ENCODE data around the gene DDX4.

Gene DDX4

DNA sequence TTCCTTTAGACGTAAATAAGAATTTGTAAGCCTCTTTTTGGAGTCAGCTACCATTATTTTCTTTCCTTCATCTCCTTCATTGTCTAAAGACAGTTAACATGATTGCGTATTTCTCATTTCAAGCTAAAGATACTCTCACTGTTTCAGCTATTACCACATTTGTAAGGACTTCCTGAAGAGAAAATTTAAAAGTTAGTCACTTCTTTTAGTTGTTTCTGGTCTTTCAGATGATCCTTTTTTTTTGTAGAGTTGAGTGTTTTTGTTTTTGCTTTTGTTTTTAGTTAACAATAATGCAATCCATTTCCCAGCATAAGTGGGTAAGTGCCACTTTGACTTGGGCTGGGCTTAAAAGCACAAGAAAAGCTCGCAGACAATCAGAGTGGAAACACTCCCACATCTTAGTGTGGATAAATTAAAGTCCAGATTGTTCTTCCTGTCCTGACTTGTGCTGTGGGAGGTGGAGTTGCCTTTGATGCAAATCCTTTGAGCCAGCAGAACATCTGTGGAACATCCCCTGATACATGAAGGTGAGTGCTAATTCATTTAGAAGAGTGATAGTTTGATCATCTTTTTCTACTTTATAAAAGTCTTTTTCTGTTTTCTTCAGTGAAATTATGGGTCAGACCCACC lies 115.3 kb downstream of the DDX4 start:
- Histone ChIP-seq H3K9ac (peak overlapping the region in 2 of 11 experiments; percentile 16 to 36; a peak in 2 of 22 replicates), H3K27ac (peak overlapping the region in 6 of 11 experiments; percentile 14 to 62 (median 43); a peak in 9 of 22 replicates), H3K4me3 (no peak overlapping the region), H3K9me3 (replicated peaks in 1 of 11) (no peaks in the 10 kb centered on the region; a peak in 1 of 22 replicates), H3K36me3 (no peaks in the 10 kb centered on the region), H3K27me3 (no peaks in the 10 kb centered on the region), H3K4me2 (peak overlapping the region in 6 of 11 experiments; percentile 48 to 82 (median 63); a peak in 12 of 22 replicates), H3K4me1 (peaks cover 15 to 76% (median 50%) of the 10 kb centered on the region in 10 experiments), H4K20me1 (no peaks in the 10 kb centered on the region)
- no peak for TF ChIP-seq Cebpa-rat (IDR thresholded peaks at IDR 0.05)

DNA sequence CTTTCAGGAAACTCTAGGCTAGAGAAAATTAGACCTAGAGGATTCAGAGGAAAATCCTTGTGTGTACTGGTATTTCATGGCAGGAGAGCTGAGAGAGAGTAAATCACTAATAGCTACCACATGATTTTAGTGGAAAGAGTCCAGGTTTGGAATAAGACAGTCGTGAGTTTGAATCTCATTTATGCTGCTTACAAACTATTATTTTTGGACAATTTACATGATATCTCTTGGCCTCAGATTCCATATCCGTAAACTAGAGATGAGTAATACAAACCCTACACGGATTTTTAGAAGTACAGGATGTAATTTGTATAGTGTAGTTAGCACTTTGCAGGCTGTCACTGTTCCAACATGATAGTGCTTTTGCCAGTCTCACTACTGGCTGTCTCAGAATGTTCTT lies 116.0 kb downstream of the DDX4 start:
- no peak for TF ChIP-seq Cebpa-rat (IDR thresholded peaks at IDR 0.05)
- Histone ChIP-seq H3K36me3 (no peaks in the 10 kb centered on the region), H3K4me1 (peaks cover 15 to 82% (median 50%) of the 10 kb centered on the region in 10 experiments), H3K27ac (peak overlapping the region in 5 of 11 experiments; percentile 19 to 62 (median 50); a peak in 7 of 22 replicates), H3K4me2 (peak overlapping the region in 4 of 11 experiments; percentile 55 to 82 (median 75); a peak in 7 of 22 replicates), H3K27me3 (no peaks in the 10 kb centered on the region), H3K9me3 (replicated peaks in 1 of 11) (no peaks in the 10 kb centered on the region; a peak in 1 of 22 replicates), H4K20me1 (no peaks in the 10 kb centered on the region), H3K9ac (no peak overlapping the region), H3K4me3 (no peak overlapping the region)

DNA sequence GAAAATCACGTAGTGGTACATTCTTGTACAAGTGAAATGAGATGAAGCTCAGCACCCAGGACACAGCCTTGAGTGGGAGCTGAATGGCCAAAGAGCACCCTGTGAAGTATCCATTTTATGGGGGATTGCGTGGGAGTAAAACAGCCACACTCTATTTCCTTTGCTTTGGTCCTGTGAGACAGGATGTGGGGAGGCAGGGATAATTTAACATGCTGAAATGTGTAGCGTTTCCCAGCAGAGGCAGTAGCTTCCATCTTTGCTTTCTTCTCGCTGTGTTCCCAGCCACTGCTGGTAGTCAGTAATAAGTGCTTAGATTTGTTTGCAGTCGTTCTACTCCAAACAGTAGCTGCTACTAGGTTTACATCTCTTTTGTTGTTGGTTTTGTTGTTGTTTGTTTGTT lies 117.6 kb downstream of the DDX4 start:
- Histone ChIP-seq H3K4me1 (peaks cover 15 to 97% (median 50%) of the 10 kb centered on the region in 10 experiments), H3K9ac (peak overlapping the region in 2 of 11 experiments; percentile 36 to 44; a peak in 2 of 22 replicates), H3K27ac (peak overlapping the region in 8 of 11 experiments; percentile 37 to 78 (median 65); a peak in 13 of 22 replicates), H3K4me3 (peak overlapping the region in 1 of 10 experiments; percentile 39; a peak in 3 of 20 replicates), H4K20me1 (no peaks in the 10 kb centered on the region), H3K36me3 (no peaks in the 10 kb centered on the region), H3K4me2 (peak overlapping the region in 10 of 11 experiments; percentile 23 to 89 (median 59); a peak in 20 of 22 replicates), H3K9me3 (replicated peaks in 1 of 11) (peaks cover 0 to under 1% (median 0%) of the 10 kb centered on the region in 11 experiments; a peak in 3 of 22 replicates), H3K27me3 (no peaks in the 10 kb centered on the region)
- no peak for TF ChIP-seq Cebpa-rat (IDR thresholded peaks at IDR 0.05)

DNA sequence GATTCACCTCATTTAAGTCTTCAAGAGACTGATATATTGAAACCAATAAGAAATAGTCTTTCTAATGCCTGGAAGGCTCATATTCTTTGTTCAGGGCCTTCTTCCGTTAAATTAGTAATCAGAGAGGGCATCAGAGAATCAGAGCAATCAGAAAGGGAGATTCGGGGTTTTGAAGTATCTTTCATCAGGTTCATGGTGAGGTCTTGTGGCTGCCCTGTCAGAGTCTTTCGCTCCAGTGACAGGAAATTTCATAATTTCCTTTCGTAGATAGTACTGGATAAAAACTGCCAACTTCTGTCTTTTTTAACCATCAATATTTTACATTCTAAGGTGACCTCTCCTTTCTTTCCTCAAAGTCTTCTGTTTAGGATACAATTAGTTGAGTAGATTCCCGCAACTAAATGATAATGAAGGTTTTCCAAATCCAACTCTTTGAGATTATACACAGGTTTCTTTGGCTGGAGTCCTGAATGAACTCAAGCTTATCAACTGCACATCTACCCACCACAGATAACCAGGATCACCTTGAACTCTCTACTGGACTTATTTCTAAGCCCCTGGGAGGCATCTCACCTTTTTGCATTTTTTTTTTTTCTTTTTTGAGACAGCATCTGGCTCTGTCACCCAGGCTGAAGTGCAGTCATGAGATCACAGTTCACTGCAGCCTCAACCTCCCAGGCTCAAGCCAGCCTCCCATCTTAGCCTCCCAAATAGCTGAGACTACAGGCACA lies 118.8 kb downstream of the DDX4 start:
- H3K27ac ChIP-seq: peak overlapping the region; percentile 10 to 78 (median 55); a peak in 17 of 22 replicates
- peaks cover 15 to 90% (median 47%) of the 10 kb centered on the region in 10 experiments for H3K4me1 ChIP-seq
- no peaks in the 10 kb centered on the region for H3K27me3 ChIP-seq
- H4K20me1 ChIP-seq: no peaks in the 10 kb centered on the region
- H3K9ac ChIP-seq: peak overlapping the region in 5 of 11 experiments; percentile 12 to 44 (median 40); a peak in 5 of 22 replicates
- H3K4me2 ChIP-seq: peak overlapping the region; percentile 19 to 89 (median 56); a peak in 21 of 22 replicates
- peak overlapping the region in 3 of 10 experiments; percentile 1 to 39 (median 25); a peak in 3 of 20 replicates for H3K4me3 ChIP-seq
- TF ChIP-seq Cebpa-rat (IDR thresholded peaks at IDR 0.05): 0 out of 22 replicates have a peak, but pooled peaks of 2 of the 11 experiments have one; percentile 11 to 19
- H3K36me3 ChIP-seq: no peaks in the 10 kb centered on the region
- H3K9me3 ChIP-seq (replicated peaks in 1 of 11): peaks cover 6 to 12% (median 10%) of the 10 kb centered on the region in 11 experiments; a peak in 17 of 22 replicates

DNA sequence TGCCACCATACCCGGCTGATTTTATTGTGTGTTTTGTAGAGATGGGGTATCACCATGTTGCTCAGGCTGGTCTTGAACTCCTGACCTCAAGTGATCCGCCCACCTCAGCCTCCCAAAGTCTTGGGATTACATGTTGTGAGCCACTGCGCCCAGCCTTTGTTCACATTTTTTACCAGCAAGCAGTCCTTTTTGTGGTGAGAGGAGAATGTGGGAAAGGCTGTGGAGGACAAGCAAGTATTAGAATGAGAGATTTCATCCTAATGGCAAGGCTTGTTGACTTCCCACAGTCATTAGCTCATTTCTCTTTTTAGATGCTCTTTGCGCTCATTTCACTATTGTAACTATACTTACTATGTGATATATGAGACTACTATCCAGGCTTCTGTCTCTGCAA lies 119.4 kb downstream of the DDX4 start:
- peak overlapping the region in 2 of 10 experiments; percentile 25 to 39; a peak in 2 of 20 replicates for H3K4me3 ChIP-seq
- no peaks in the 10 kb centered on the region for H3K27me3 ChIP-seq
- H3K27ac ChIP-seq: peak overlapping the region in 10 of 11 experiments; percentile 5 to 78 (median 36); a peak in 14 of 22 replicates
- H3K9me3 ChIP-seq (replicated peaks in 1 of 11): peaks cover 6 to 13% (median 10%) of the 10 kb centered on the region in 11 experiments; a peak in 17 of 22 replicates
- peaks cover 15 to 84% (median 45%) of the 10 kb centered on the region in 10 experiments for H3K4me1 ChIP-seq
- H3K9ac ChIP-seq: peak overlapping the region in 3 of 11 experiments; percentile 12 to 40 (median 22); a peak in 2 of 22 replicates
- peak overlapping the region; percentile 19 to 89 (median 56); a peak in 19 of 22 replicates for H3K4me2 ChIP-seq
- no peaks in the 10 kb centered on the region for H3K36me3 ChIP-seq
- H4K20me1 ChIP-seq: no peaks in the 10 kb centered on the region
- TF ChIP-seq Cebpa-rat (IDR thresholded peaks at IDR 0.05): no peak

DNA sequence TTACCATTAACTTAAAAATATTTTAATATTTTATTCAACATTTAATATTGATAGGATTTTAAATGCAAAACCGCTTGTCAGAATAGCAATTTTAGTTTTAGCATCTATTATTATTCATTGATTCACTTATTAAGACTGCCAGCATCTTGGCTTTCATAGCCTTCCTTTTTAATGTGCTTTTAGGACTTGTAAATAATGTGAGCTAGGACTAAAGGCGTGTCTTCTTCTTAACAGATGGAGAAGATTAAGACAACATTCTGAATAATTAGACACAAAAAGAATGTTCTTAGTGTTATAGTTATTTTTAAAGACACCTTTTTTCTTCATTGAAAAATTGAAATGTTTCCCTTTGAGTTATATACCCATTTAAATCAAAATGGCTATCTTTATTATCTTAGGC lies 120.2 kb downstream of the DDX4 start:
- peaks cover 15 to 76% (median 37%) of the 10 kb centered on the region in 10 experiments for H3K4me1 ChIP-seq
- no peak overlapping the region for H3K27ac ChIP-seq
- H3K36me3 ChIP-seq: no peaks in the 10 kb centered on the region
- H3K4me3 ChIP-seq: no peak overlapping the region
- no peak overlapping the region for H3K9ac ChIP-seq
- H4K20me1 ChIP-seq: no peaks in the 10 kb centered on the region
- TF ChIP-seq Cebpa-rat (IDR thresholded peaks at IDR 0.05): no peak
- H3K27me3 ChIP-seq: no peaks in the 10 kb centered on the region
- no peak overlapping the region for H3K4me2 ChIP-seq
- H3K9me3 ChIP-seq (replicated peaks in 1 of 11): peaks cover 6 to 13% (median 10%) of the 10 kb centered on the region in 11 experiments; a peak in 17 of 22 replicates

DNA sequence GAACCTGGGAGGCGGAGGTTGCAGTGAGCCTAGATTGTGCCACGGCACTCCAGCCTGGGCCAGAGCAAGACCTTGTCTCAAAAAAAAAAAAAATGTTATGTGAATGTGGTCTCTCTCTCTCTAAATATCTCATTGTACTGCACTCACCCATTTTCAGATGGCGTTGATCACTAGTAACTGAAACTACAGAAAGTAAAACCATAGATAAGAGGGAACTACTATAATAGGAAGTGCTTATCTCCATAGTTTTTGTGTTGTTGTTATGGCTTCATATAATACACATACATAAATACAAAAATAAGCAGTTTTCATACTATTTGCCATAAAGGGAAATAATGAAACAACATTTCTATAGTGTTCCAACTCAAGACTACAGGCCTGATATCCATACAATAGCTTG lies 122.4 kb downstream of the DDX4 start:
- TF ChIP-seq Cebpa-rat (IDR thresholded peaks at IDR 0.05): no peak
- no peaks in the 10 kb centered on the region for H3K27me3 ChIP-seq
- H3K36me3 ChIP-seq: no peaks in the 10 kb centered on the region
- H3K4me1 ChIP-seq: peaks cover 15 to 65% (median 28%) of the 10 kb centered on the region in 10 experiments
- peak overlapping the region in 3 of 11 experiments; percentile 61 to 65 (median 61); a peak in 5 of 22 replicates for H3K9ac ChIP-seq
- peaks cover 6 to 13% (median 10%) of the 10 kb centered on the region in 11 experiments; a peak in 17 of 22 replicates for H3K9me3 ChIP-seq (replicated peaks in 1 of 11)
- no peaks in the 10 kb centered on the region for H4K20me1 ChIP-seq
- H3K4me3 ChIP-seq: no peak overlapping the region
- peak overlapping the region in 4 of 11 experiments; percentile 56 to 91 (median 86); a peak in 8 of 22 replicates for H3K27ac ChIP-seq
- H3K4me2 ChIP-seq: peak overlapping the region in 4 of 11 experiments; percentile 8 to 72 (median 64); a peak in 6 of 22 replicates

DNA sequence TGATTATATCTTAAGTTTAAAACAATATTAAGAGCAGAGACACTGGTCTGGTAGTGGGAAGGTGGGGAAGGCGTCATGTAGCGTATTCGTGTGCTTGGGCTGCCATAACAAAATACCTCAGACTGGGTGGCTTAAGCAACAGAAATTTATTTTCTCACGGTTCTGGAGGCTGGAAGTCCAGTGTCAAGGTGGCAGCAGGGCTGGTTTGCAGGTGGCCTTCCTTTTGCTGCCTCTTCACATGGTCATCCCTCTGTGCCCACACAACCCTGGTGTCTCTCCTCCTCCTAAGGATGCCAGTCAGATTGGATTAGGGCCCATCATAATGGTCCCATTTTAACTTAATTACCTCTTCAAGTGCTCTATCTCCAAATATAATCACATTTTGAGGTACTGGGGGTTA lies 122.8 kb downstream of the DDX4 start:
- H3K4me3 ChIP-seq: no peak overlapping the region
- no peaks in the 10 kb centered on the region for H3K27me3 ChIP-seq
- peak overlapping the region in 4 of 11 experiments; percentile 8 to 72 (median 64); a peak in 5 of 22 replicates for H3K4me2 ChIP-seq
- no peak for TF ChIP-seq Cebpa-rat (IDR thresholded peaks at IDR 0.05)
- H3K4me1 ChIP-seq: peaks cover 11 to 65% (median 24%) of the 10 kb centered on the region in 10 experiments
- H3K27ac ChIP-seq: peak overlapping the region in 4 of 11 experiments; percentile 56 to 91 (median 86); a peak in 8 of 22 replicates
- H3K9me3 ChIP-seq (replicated peaks in 1 of 11): peaks cover 6 to 13% (median 10%) of the 10 kb centered on the region in 11 experiments; a peak in 17 of 22 replicates
- no peaks in the 10 kb centered on the region for H3K36me3 ChIP-seq
- H3K9ac ChIP-seq: peak overlapping the region in 3 of 11 experiments; percentile 61 to 65 (median 61); a peak in 4 of 22 replicates
- H4K20me1 ChIP-seq: no peaks in the 10 kb centered on the region
